HT1080 (cell line): ENCODE data around the gene PTPRN. TPM values are rescaled to one million over a fixed set of nuclear protein-coding genes. Genes with fewer than 3 reads are reported as not detected.
A peak's percentile ranks its signal among the peaks of the same experiment; 100 is the strongest.
"Not testable (repeated sequence)": the region's sequence is repeated elsewhere in the genome, so short reads cannot be mapped to it uniquely, and the experiment has no call there.

Experiments
- DNase-seq: peaks from one replicate; pipeline ENCODE4 v3.0.0-alpha.2; 2015; ENCODE audit warnings: low read depth
- total RNA-seq: library from RNA; depleted of rRNA; stranded (reverse); fragments of >200 nt; shearing (Covaris generic); gene quantifications from 2 replicates; pipeline ENCODE4 v1.2.3, GENCODE V29; 2014

Gene PTPRN
- total RNA-seq, 1 experiment from 2014 or later, result 11.2 TPM

DNA sequence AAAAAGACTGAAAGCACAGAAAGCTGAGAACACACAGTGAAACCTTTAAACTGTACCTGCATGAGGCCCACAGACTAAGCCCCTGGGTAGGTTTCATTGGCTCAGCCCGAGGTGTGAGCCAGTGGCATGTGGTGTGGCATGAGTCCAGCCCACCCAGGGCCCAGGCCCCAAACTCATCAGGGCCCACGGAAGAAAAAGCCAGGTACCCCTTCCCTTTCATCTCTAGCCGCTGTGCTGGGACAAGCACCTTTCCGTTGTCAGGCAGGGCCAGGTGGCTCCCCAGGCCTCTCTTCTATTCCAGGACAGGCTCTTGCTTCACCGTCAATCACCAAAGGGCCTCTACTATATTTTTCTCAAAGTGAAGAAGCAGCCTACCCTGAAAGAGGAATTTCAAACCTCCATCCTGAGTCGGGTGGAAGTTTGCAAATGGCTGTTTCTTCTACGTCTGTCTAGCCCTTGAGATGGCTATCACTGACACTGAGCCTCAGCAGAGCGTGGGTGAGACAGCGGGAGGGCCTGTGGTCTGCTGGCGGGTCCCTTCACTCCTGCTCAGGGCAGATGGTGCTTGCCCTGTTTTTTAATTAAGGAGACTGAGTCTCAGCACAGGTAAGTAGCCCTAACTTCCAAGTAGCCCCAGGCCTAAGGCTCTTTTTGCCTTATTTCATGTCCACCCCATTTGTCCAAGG, 21.5 kb downstream of the PTPRN start:
- no peak for DNase-seq

DNA sequence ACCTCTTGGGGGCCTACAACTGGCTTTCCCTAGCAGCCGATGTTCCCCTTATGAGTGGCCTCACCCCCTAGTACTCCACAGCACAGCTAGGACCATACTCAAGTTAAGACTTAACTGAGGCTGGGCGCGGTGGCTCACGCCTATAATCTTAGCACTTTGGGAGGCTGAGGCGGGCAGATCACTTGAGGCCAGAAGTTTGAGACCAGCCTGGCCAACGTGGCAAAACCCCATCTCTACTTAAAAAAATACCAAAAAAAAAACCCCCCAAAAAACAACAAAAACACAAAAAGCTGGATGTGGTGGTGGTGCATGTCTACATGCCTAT, 22.1 kb downstream of the PTPRN start:
- not testable (repeated sequence) for DNase-seq

DNA sequence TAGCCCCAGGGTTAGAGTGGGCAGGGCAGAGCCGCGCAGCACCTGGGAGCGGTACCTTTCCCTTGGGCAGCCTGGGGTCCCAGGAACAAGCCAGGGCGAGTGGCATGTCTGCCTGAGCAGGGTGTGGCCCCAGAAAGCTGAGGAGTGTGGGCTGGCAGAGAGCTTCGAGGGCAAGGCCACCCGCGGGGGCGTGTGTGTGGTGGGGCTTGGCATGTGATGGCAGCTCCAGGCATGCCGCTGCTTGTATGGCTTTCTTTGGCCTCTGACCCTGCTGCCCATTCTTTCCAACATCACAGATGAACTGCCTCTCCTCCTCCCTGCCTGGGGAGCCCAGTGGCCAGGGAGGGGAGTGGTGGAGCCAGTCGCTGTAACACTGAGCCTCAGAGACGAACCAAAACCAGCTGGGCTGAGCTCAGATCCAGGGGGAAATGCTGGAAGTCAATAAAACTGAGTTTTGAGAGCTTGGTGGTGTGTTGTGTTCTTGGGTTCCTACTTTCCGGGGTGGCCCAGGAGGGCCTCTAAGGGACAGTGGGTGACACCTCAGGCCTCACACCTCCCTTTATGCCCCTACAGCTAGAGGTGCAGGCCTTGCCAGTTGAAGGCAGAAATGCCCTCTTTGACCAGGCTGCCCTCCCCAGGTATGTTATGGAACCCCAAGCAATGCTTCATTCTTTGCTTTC, 22.6 kb downstream of the PTPRN start:
- no peak for DNase-seq

DNA sequence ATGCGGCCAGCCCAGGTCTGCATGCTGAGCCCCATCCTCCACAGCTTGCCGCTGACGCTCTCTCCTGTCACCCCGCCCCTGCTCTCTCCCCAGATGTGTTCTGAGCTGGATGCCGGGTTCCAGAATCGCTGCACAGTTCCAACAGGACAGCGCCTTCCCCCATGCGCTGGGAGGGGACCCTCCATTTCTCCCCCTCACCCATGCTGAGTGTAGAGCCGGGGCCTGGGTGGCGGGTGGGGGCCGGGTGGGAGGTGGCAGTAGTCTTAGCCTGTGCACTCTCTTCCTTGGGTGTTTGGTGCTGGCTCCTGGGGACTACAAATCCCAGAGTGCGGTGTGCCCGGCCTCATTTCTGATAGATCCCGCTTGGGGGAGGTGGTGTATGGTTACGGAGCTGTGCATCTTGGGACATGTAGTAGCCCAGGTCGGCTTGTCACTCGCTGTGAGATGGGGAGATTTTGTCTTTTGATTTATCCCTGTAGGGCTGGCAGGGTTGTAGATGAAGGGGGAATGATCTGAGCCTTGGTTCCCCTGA, 23.2 kb downstream of the PTPRN start:
- DNase-seq, result no peak

DNA sequence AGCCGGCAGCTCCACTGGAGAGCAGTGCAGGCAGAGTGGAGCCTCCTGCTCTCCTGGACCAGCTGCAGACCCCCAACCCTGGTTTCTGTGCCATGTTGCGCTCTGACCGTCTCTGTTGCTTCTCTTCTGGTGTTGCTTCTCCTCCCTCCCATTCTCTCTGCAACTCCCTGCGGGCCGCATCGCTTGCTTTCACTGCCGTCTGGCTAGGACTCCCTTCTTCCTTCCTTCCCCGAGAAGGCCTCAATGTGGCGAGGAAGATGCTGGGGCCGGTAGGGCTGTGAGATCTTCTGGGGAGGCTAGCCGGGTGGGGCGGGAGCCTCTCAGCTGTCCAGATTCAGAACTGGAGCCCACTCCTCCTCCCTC, 23.8 kb downstream of the PTPRN start:
- DNase-seq, result no peak

DNA sequence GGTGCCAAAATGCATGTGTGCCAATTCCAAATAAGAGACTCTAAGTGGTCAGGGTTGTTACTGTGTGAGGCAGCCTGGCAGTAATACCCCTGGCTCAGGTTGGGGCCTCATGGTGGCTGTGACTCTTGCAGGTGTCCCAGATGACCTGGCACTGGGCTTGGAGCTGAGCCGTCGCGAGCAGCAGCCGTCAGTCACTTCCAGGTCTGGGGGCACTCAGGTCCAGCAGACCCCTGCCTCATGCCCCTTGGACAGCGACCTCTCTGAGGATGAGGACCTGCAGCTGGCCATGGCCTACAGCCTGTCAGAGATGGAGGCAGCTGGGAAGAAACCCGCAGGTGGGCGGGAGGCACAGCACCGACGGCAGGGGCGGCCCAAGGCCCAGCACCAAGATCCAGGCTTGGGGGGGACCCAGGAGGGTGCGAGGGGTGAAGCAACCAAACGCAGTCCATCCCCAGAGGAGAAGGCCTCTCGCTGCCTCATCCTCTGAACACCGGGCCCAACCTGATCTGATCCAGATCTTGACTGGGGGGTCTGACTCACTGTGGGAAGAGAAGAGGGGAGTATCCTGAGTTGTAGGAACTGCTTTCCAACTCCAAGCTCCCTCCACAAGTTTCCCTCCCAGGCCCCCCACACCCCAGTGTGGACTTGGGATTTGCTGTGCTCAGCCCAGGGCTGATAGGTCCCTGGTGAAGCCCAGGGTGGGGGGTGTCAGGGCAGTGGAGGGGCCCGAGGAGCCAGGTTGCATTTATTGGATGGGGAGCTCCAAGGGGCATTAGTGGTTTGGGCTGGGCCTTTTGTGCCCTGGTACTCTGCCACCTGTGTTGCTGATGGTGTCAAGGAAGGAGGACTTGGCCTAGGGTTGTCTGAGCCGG, 24.5 kb downstream of the PTPRN start:
- DNase-seq, result no peak

DNA sequence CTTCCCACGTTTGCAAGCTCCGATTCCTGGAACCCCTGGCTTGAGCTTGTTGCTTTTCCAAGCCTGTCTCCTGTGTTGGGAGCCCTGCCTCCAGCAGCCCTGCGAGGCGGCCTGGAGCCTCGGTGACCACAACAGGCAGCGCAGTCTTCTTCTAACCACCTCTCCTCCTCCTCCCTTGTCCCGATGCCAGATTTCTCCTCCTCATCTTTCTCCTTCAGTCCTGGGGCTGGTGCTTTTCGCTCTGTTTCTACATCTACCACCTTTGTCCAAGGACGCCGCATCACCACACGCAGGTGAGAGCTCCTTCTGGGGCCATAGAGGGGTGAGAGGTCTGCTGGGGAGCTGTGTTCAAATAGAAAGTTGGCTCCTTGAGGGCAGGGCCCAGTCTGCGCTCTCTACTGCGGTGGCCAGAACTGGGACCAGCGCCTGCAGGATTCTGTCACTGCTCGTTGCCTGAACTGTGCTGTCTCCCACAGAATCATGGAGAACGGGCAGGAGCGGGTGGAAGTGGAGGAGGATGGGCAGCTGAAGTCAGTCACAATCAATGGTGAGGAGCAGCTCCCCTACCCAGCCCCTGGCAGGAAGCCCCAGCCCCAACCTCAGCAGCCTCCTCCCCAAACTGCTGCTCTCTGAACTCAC, 26.1 kb downstream of the PTPRN start:
- no peak for DNase-seq

DNA sequence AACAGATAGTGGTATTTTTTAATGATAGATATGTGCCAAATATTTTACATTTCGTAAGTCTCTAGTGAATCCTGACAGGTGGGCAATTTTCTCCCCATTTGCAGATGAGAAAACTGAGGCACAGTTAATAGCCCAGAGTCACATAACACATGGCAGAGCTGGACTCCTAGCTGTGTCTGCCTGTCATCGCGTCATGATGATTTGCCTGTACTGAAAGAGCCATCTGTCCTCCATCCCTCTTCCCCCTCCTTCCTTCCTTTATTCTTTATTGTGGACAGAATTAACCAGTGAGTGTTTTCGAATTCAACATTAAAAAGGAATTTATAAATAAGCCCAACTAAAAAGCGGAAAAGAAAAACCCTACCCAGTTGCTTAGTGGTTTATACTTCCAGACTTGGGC, 26.8 kb downstream of the PTPRN start:
- no peak for DNase-seq

DNA sequence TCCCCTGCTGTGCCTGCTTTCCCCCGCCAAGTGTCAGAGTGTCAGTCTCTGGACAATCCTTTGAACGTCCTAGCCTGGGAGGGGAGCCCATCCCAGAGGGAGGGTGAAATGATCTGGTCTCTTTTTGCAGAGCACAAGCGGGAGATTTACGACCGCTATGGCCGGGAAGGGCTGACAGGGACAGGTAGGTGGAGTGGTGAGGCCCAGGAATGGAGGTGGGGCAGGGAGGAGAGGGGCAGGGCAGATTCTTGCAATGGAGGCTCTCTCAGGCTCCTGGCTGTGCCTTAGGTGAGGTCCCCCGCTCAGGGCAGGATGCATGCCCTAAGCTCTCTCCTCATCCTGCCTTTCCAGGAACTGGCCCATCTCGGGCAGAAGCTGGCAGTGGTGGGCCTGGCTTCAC, 27.6 kb downstream of the PTPRN start:
- no peak for DNase-seq

DNA sequence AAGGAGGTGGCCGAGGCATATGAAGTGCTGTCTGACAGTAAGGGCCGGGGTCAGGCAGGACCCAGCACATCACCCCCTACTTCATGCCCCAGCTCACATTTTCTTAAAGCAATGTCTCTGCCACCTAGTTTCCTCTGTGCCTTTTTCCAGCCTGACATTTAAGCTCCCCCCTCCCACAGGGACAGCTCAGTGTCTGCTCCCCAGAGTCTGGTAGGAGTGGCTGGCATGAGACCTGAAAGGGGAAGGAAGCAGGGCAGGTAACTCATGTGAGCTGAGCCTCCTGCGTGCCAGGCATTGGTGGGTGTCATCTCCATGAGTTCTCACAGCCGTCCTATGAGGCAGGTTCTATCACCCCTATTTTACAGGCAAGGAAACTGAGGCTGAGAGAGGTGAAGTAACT, 28.6 kb downstream of the PTPRN start:
- DNase-seq, result no peak

DNA sequence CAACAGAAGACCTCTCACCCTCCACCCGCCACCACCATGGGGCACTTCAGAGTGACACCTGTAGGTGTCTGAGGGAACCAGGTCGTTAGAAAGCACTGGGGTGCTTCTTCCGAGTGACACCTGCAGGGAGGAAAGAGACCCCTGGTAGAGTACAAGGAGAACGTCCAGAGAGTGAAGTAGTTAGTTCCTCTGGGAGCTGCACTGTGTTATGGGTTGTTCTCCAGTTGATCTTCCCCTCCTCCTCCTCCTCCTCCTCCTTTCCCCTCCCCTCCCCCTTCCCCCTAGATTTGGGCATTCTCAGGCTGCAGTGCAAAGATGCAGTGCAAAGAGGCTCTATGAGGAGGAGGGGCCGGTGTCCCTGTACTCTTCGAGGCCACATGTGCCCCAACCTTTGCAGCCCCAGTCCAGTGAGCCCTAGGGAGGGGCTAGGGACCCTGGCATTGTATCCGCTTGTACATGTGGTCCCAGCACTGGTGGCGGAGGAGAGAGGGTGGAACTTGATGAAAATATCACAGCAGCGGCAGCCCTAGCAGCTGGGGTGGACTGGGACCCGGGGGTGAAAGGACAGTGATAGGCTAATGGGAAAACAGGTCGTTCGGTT, 29.2 kb downstream of the PTPRN start:
- no peak for DNase-seq

DNA sequence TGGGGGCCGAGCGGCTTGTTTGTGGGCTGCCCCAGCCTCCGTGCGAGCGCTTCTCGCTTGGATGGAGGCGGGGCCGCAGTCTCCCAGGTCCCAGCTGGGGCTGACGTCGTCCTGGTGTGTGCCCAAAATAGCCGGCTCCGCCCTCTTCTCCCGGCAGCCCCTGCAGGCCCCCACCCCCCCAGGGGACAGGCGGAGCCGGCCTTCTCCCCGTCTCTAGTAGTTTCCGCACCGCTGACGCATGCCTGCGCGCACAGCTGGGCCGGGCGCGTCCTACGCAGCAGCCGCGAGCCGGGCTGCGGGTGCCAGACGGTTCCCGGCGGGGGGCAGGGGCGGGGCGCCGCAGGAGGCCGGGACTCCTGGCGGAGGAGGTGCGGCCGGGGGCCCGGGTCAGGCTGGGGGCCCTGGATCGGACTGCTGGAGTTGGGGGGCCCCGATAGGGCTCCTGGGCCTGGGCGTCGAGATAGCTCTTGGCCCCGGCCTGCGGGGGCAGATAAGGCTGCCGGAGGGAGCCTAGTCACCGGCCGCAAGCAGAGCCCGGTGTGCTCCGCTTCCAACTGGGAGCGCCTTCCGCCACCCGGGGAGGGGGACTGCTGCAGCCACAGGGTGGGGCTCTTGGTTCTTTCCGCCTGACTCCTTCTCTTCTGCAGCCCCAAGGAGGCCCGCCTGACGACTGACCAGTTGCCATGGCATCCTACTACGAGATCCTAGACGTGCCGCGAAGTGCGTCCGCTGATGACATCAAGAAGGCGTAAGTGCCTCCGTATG, 29.9 kb downstream of the PTPRN start, which contains the start of gene DNAJB2:
DNAJB2 (plus strand) TSS at position 216 of the 765 bp plus-strand sequence; CDS start at position 684, 468 bp downstream.
- DNase-seq, result peak; percentile 99

DNA sequence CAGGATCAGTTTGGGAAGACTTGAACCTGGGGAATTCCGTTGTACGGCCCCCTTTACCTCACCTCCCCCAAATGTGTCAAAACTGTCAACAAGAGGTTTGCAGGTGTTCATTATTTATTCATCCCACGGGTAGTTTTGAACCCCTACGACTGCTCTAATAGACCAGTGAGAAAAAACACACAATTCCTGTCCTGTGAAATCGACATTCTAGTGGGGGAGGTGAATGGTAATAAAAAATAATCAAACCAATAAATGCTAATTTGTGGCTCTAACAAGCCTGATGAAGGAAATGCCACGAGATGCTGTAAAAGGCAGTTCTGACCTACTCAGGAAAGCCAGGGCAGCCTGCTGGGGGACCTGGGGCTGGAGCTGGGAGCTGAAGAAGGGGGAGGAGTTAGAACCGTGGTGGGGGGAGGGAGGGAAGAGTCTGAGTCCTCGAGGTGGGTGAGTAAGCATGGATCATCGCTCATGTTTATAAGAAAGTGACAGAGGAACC, 30.5 kb downstream of the PTPRN start:
- no peak for DNase-seq

DNA sequence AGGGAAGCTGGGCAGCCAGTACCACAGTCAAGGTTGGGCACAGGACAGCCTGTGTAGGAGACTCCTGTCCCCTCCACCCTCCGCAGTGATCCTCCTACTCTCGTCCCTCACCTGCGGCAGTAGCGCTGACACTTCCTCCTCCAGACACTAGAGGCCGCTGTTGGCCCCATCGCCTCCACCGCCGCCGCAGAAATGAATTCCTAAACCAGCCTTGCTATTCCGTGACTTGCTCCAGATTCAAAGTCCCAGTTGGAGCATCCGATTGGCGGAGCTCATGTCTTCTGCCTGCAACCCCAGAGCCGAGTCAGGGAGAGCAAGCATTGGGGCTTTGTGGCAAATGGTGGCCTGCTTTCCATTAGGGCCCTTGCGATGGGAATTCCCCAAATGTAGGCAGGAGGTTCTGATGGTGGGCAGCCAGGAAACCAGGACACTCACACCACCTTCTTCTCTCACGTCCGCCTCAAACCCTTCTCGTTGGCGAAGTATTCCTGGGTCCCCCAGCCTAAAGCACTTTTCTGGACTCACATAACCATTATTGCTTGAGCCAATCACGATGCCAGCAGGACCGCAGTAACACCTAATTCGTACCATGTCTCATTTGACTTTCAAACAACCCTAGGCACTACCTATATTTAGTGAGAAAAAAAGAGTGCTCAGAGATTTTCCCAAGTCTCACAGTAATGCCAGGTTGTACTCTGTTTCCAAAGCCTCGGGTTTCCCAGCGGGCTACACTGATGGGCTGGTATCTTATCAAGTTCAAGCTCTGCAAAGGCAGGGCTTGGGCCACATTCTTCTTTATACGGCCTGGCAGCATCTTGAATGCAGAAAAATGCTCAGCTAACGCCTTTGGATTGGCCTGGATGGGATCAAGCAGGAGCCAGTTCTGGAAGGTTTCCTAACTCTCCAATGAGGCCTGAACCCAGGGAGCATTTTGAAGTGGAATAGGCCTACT, 31.2 kb downstream of the PTPRN start:
- DNase-seq, result peak; percentile 73

DNA sequence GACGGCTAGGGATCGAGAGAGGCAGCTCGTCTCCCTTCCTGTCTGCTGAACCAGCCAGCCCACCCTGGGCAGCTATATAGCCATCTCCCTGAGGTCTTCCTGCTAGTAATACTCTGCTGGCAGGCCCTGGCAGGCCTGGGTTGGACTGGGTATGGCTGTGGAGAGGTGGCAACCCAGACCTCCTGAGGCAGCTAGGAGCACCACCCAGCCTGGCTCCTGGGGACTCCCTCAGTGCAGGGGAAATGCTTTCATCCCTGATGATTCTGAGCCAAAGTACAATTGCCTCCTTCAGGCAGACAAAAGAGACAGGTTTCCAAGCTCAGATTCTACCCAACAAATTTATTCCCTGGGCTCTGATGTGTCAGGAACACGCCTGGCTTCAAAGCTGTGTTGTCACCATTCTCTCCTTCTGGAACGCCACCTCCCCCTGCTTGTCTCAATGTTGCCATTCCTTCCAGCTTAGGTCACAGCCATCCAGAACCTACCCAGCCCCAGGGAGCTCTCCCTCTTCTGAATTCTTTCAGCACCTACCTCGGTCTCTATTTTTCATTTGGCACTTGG, 34.8 kb downstream of the PTPRN start:
- DNase-seq, result peak; percentile 81

DNA sequence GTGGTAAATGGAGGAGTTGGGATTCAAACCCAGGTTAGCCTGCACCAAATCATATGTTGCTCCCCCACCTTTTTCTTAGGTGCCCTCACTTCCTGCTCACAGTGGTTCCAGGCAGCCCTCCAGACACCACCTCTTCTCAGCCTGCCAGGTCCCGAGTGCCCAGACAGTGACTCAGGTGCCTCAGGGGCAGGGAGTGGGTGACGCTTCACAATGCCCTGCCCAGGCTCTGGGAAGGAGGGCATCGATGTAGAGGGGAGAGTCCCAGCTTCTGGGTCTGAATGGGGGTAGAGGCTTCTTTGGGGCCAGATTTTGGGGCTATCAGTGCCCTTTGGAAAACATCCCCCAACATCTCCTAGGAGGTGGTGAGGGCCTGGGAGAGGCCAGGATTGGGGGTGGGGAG, 35.3 kb downstream of the PTPRN start:
- peak; percentile 82 for DNase-seq

DNA sequence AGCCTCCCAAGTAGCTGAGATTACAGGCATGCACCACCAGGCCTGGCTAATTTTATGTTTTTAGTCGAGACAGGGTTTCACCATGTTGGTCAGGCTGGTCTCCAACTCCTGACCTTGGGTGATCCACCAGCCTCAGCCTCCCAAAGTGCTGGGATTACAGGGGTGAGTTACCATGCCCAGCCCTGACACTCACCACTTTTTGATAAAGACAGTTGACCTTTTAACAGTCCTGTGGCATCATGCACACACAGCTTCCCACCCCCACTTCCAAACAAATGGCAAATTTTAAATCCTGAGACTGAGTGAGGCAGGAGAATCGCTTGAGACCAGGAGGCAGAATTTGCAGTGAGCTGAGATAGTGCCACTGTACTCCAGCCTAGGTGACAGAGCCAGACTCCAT, 36.2 kb downstream of the PTPRN start:
- peak; percentile 54 for DNase-seq

DNA sequence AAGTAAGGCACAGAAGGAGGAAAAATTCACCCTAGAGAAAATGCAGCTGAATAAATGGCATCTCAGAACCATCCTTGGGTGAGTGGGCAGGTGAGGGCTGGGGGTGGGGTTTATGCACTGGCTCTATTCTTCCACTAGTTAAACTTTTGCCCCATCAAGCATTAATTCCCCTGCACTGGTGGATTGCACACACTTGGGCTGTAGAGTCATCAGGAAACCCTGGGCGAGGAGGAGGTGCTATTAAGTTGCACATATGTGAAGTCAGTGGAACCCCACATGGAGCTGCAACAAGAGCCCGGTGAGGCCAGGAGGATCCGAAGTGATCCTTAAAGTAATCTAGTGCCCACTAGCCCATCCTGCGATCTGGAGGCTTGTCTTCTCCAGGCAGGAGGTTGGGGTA, 36.8 kb downstream of the PTPRN start:
- DNase-seq, result no peak

DNA sequence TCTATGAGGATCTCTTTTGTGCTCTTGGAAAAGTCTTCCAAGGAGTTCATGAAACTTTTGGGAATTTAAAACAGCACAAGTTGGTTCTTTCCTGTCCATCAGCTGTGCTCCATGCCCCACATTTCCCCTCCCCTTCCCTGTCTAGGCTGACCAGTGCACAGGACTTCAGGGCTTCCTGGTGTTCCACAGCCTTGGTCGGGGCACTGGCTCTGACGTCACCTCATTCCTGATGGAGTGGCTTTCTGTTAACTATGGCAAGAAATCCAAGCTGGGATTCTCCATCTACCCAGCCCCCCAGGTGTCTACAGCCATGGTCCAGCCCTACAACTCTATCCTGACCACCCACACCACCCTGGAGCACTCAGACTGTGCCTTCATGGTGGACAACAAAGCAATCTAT, 38.2 kb downstream of the PTPRN start:
- DNase-seq, result no peak
